ENCODE results near the gene RTTN. TPM values are rescaled to one million over a fixed set of nuclear protein-coding genes. Genes with fewer than 3 reads are reported as not detected.
"Not testable (repeated sequence)": the region's sequence is repeated elsewhere in the genome, so short reads cannot be mapped to it uniquely, and the experiment has no call there.

RTTN gene
- polyA plus RNA-seq, 1 donor (not counting 4 experiments of a cell fraction or from before 2014, with no cell fraction given): 77.3 TPM

DNA sequence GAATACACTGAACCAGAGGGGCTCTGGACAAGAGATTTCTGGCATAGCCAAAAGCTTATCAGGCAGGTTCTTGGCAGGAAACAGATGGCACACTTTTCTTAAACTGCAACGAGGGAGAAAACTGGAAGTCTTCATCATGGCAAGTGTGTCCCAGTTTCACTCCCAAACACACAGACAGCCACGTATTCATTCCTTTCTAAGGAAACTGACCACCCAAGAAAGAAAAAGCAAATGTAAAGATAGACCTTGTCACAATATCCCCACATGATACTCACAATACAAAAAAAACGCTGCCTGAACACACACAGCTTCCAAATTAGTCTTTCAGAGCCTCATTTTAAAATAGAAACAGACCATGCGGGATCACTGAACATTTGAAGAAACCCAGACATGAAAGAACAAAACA lies 40.6 kb upstream of the RTTN start:
- H3K9me1 ChIP-seq (ENCODE audit: control insufficient read depth, extremely low read depth, insufficient read depth, low read length): no peaks in the 10 kb centered on the region
- TF ChIP-seq EZH2 (IDR thresholded peaks at IDR 0.05; ENCODE audit: low read length) (no peak), CTCF (optimal IDR thresholded peaks at IDR 0.05 in 1 of 3, IDR thresholded peaks at IDR 0.05 in 1 of 3, conservative IDR thresholded peaks at IDR 0.05 in 1 of 3; ENCODE audit: extremely low read depth in 1 of 3, insufficient read depth in 2 of 3, low read length in 3 of 3) (no peak)
- no peak overlapping the region for H3K9ac ChIP-seq (ENCODE audit: control insufficient read depth, extremely low read depth, insufficient read depth, low read length)
- FAIRE-seq (no peak), DNase-seq (ENCODE audit: low read depth, low spot score) (no peak)
- no peaks in the 10 kb centered on the region for H4K20me1 ChIP-seq (ENCODE audit: control insufficient read depth, extremely low read depth, insufficient read depth, low read length)
- H3K27ac ChIP-seq (ENCODE audit: control insufficient read depth, insufficient read depth, low read length): no peak overlapping the region
- no peaks in the 10 kb centered on the region for H3K79me2 ChIP-seq (ENCODE audit: control insufficient read depth, insufficient read depth, low read length)
- no peaks in the 10 kb centered on the region for H3K9me3 ChIP-seq (ENCODE audit: control insufficient read depth, low read depth, low read length)
- H3K4me1 ChIP-seq (ENCODE audit: control insufficient read depth, extremely low read depth, insufficient read depth, low read length): no peaks in the 10 kb centered on the region
- no peak overlapping the region for H2AFZ ChIP-seq (ENCODE audit: control insufficient read depth, low read length)
- no peak overlapping the region for H3K4me2 ChIP-seq (ENCODE audit: control insufficient read depth, extremely low read depth, insufficient read depth, low read depth, low read length)
- H3K36me3 ChIP-seq (ENCODE audit: control insufficient read depth in 2 of 2, extremely low read depth in 1 of 2, insufficient read depth in 2 of 2, low read length in 2 of 2): no peaks in the 10 kb centered on the region
- no peaks in the 10 kb centered on the region for H3K27me3 ChIP-seq (ENCODE audit: control insufficient read depth, extremely low read depth, insufficient read depth, low read length)
- dilution Hi-C loops (cut with MboI; ENCODE audit: extremely low pct_ligation_motif_present, low sequenced_read_pairs): no loop called here
- H3K4me3 ChIP-seq (ENCODE audit: control insufficient read depth in 2 of 3, extremely low read depth in 1 of 3, insufficient read depth in 2 of 3, low read depth in 1 of 3, low read length in 3 of 3): no peak overlapping the region

DNA sequence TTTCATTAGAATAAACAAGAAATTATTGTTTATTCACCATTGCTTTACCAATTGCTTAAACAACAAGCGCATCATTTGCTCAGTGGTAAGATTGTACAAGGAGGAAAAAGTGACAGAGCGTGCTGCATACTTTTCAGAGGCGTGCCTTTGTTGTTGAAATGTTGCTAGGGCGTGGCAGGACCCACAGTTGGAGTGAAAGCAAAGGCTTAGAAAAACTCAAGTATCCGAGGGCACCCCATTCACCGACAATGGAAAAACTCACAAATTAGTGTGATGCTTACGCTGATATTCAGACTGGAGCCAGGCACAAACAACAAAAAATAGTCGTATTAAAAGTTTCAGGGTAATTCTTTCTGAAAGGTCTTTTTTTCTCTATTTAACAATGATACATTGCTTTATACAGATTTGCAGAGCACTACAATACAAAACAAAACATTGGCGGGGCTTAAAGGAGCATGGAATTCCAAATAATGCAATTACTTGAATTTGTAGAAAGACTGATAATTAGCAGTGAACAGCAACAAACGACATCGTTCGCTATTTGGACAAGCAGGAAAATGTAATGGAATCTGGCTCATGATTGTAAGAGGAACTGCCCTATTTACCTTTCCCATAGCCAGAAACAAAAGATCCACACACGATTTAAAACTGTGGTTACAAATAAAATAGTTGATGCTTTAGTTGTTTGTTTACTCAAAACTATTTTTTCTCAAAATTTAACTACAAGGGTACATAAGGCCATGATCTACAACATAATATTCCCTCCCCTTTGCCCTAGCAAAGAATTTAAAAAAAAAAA lies 37.8 kb upstream of the RTTN start:
- Histone ChIP-seq H3K79me2 (ENCODE audit: control insufficient read depth, insufficient read depth, low read length) (no peaks in the 10 kb centered on the region), H3K4me1 (ENCODE audit: control insufficient read depth, extremely low read depth, insufficient read depth, low read length) (no peaks in the 10 kb centered on the region), H2AFZ (ENCODE audit: control insufficient read depth, low read length) (no peak overlapping the region), H3K4me2 (ENCODE audit: control insufficient read depth, extremely low read depth, insufficient read depth, low read depth, low read length) (no peak overlapping the region), H3K4me3 (ENCODE audit: control insufficient read depth in 2 of 3, extremely low read depth in 1 of 3, insufficient read depth in 2 of 3, low read depth in 1 of 3, low read length in 3 of 3) (no peak overlapping the region), H3K27ac (ENCODE audit: control insufficient read depth, insufficient read depth, low read length) (no peak overlapping the region), H3K36me3 (ENCODE audit: control insufficient read depth in 2 of 2, extremely low read depth in 1 of 2, insufficient read depth in 2 of 2, low read length in 2 of 2) (no peaks in the 10 kb centered on the region), H4K20me1 (ENCODE audit: control insufficient read depth, extremely low read depth, insufficient read depth, low read length) (no peaks in the 10 kb centered on the region), H3K9ac (ENCODE audit: control insufficient read depth, extremely low read depth, insufficient read depth, low read length) (no peak overlapping the region), H3K9me1 (ENCODE audit: control insufficient read depth, extremely low read depth, insufficient read depth, low read length) (no peaks in the 10 kb centered on the region), H3K27me3 (ENCODE audit: control insufficient read depth, extremely low read depth, insufficient read depth, low read length) (no peaks in the 10 kb centered on the region), H3K9me3 (ENCODE audit: control insufficient read depth, low read depth, low read length) (no peaks in the 10 kb centered on the region)
- DNase-seq (ENCODE audit: low read depth, low spot score) (no peak), FAIRE-seq (no peak)
- dilution Hi-C loops (cut with MboI; ENCODE audit: extremely low pct_ligation_motif_present, low sequenced_read_pairs): no loop called here
- no peak for TF ChIP-seq CTCF (optimal IDR thresholded peaks at IDR 0.05 in 1 of 3, IDR thresholded peaks at IDR 0.05 in 1 of 3, conservative IDR thresholded peaks at IDR 0.05 in 1 of 3; ENCODE audit: extremely low read depth in 1 of 3, insufficient read depth in 2 of 3, low read length in 3 of 3)

GRCh38 chr18:70236921-70237320 lies 31.4 kb upstream of the RTTN start:
- H3K79me2 ChIP-seq (ENCODE audit: control insufficient read depth, insufficient read depth, low read length); H4K20me1 ChIP-seq (ENCODE audit: control insufficient read depth, extremely low read depth, insufficient read depth, low read length); H3K4me2 ChIP-seq (ENCODE audit: control insufficient read depth, extremely low read depth, insufficient read depth, low read depth, low read length); H3K9me3 ChIP-seq (ENCODE audit: control insufficient read depth, low read depth, low read length); H3K9ac ChIP-seq (ENCODE audit: control insufficient read depth, extremely low read depth, insufficient read depth, low read length); H2AFZ ChIP-seq (ENCODE audit: control insufficient read depth, low read length); H3K27ac ChIP-seq (ENCODE audit: control insufficient read depth, insufficient read depth, low read length); H3K4me3 ChIP-seq (ENCODE audit: control insufficient read depth in 2 of 3, extremely low read depth in 1 of 3, insufficient read depth in 2 of 3, low read depth in 1 of 3, low read length in 3 of 3); H3K4me1 ChIP-seq (ENCODE audit: control insufficient read depth, extremely low read depth, insufficient read depth, low read length); DNase-seq (ENCODE audit: low read depth, low spot score); dilution Hi-C loops (cut with MboI; ENCODE audit: extremely low pct_ligation_motif_present, low sequenced_read_pairs); H3K27me3 ChIP-seq (ENCODE audit: control insufficient read depth, extremely low read depth, insufficient read depth, low read length); H3K36me3 ChIP-seq (ENCODE audit: control insufficient read depth in 2 of 2, extremely low read depth in 1 of 2, insufficient read depth in 2 of 2, low read length in 2 of 2); FAIRE-seq; H3K9me1 ChIP-seq (ENCODE audit: control insufficient read depth, extremely low read depth, insufficient read depth, low read length): not testable (repeated sequence)

Measured in keratinocyte (primary cell).